Measurements from ENCODE around the gene SH3GL3. TPM values are rescaled to one million over a fixed set of nuclear protein-coding genes. Genes with fewer than 3 reads are reported as not detected.

Gene SH3GL3
- total RNA-seq, 4 donors from 2014 or later, result 0.34 to 1.2 TPM; not detected in 2

DNA sequence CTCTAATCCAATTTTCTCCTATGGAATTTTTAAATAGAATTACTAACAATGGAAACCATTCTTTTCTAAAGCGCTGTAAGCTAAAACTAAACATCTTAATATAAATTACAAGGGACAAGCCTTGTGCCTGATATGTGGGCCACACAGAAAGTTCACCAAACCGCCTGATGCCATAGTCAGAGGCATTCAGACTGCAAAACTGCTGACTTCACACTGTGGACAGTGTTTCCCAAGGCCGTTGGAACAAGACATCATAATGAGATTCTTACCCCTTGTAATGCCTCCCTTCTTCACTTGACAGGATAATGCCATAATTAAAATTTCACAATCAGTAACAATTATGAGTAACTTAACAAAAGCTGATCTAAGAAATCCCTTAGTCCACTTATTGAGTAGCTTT lies 14.9 kb downstream of the SH3GL3 start:
- TF ChIP-seq EP300 (IDR thresholded peaks at IDR 0.05), result no peak
- no peak for TF ChIP-seq POLR2A (IDR thresholded peaks at IDR 0.05)
- no peak for TF ChIP-seq CTCF (IDR thresholded peaks at IDR 0.05)
- TF ChIP-seq POLR2AphosphoS5 (IDR thresholded peaks at IDR 0.05), result no peak
- WGBS, result 76% methylated on average over 3 of the region's 3 CpGs
- no peak for DNase-seq (ENCODE audit: low spot score in 2 of 2)
- Histone ChIP-seq H3K27ac (no peak overlapping the region), H3K4me1 (no peaks in the 10 kb centered on the region), H3K36me3 (no peaks in the 10 kb centered on the region), H3K4me3 (no peak overlapping the region), H3K9me3 (no peaks in the 10 kb centered on the region), H3K27me3 (peaks cover 3% of the 10 kb centered on the region)

DNA sequence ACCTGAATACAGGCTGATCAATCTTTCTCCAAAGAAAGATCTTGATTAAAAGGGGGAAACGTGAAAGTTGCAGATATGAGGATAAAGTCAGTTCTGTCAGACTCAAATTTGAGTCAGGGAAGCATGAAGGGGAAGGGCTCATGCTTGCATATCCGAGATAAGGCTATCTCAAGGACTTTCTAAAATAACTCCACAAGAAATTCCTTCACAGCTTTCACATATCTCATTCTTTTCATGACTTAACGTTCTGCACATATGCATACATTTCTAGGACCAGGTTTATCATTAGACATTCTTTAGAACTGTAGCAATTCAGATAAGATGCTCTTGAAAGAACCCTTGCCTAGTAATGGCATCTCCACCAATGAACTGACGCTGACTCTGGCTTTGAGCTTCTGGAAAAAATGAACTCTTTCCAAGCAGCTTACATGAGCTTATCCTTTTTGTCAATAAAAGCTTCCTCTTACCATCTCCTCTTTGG lies 15.9 kb downstream of the SH3GL3 start:
- Histone ChIP-seq H3K36me3 (no peaks in the 10 kb centered on the region), H3K4me1 (no peaks in the 10 kb centered on the region), H3K9me3 (no peaks in the 10 kb centered on the region), H3K4me3 (no peak overlapping the region), H3K27me3 (peaks cover 3% of the 10 kb centered on the region), H3K27ac (no peak overlapping the region)
- 63% methylated on average over 4 of the region's 4 CpGs for WGBS
- DNase-seq (ENCODE audit: low spot score in 2 of 2), result no peak
- TF ChIP-seq EP300 (IDR thresholded peaks at IDR 0.05), result no peak
- TF ChIP-seq CTCF (IDR thresholded peaks at IDR 0.05), result no peak
- TF ChIP-seq POLR2AphosphoS5 (IDR thresholded peaks at IDR 0.05), result no peak
- TF ChIP-seq POLR2A (IDR thresholded peaks at IDR 0.05), result no peak

GRCh38 chr15:83470887-83471286 lies 23.7 kb downstream of the SH3GL3 start:
- no peak overlapping the region for H3K4me3 ChIP-seq
- no peaks in the 10 kb centered on the region for H3K27me3 ChIP-seq
- no peak overlapping the region for H3K27ac ChIP-seq
- H3K9me3 ChIP-seq, result no peaks in the 10 kb centered on the region
- no peaks in the 10 kb centered on the region for H3K36me3 ChIP-seq
- H3K4me1 ChIP-seq, result no peaks in the 10 kb centered on the region
- TF ChIP-seq POLR2A (IDR thresholded peaks at IDR 0.05), result no peak
- TF ChIP-seq CTCF (IDR thresholded peaks at IDR 0.05), result no peak
- TF ChIP-seq EP300 (IDR thresholded peaks at IDR 0.05), result no peak
- TF ChIP-seq POLR2AphosphoS5 (IDR thresholded peaks at IDR 0.05), result no peak
- DNase-seq (ENCODE audit: low spot score in 2 of 2), result no peak

DNA sequence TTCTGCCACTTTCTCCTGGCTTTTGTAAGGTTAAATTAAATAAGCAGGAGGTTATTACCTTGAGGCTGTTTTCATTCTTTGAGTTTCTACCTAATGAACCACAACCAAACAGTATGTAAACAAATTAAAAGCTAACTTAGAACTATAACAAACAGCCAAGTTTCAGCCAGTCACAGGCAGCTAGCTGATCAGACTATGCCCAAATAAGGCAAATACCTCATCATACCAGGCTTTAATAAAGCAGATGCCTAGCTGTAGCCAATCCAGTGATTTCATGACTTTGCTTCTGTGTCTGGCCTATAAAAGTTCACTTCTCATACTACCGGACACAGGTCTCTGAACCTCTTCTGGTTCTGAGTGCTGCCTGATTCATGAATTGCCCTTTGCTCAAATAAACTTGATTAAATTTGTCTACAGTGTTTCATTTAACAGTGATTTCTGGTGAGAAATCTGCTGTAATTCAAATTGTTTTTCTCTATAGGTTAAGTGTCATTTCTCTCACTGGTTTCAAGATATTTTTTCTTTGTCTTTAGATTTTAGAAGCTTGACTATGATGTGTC lies 24.2 kb downstream of the SH3GL3 start:
- 100% methylated on average over 1 of the region's 1 CpG for WGBS
- Histone ChIP-seq H3K36me3 (no peaks in the 10 kb centered on the region), H3K9me3 (no peaks in the 10 kb centered on the region), H3K4me1 (no peaks in the 10 kb centered on the region), H3K27me3 (no peaks in the 10 kb centered on the region), H3K4me3 (no peak overlapping the region), H3K27ac (no peak overlapping the region)
- TF ChIP-seq CTCF (IDR thresholded peaks at IDR 0.05), result no peak
- DNase-seq (ENCODE audit: low spot score in 2 of 2), result no peak

DNA sequence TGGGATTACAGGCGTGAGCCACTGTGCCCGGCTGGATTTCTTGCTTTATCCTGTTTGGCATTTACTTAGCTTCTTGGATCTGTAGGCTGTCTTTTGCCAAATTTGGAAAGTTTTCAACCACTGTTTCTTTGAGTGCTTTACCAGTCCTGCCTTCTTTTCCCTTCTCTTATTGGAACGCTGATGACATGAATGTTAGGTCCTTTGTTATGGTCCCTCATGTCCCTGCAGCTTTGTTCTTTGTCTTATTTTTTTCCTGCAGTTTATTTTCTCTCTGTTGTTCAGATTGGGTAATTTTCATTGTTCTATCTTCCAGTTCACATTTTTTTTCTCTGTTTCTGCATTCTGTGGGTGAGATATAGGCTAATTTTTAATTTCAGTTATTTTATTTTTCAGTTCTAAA lies 25.0 kb downstream of the SH3GL3 start:
- Histone ChIP-seq H3K9me3 (no peaks in the 10 kb centered on the region), H3K36me3 (no peaks in the 10 kb centered on the region), H3K4me1 (no peaks in the 10 kb centered on the region), H3K27ac (no peak overlapping the region), H3K4me3 (no peak overlapping the region), H3K27me3 (no peaks in the 10 kb centered on the region)
- DNase-seq (ENCODE audit: low spot score in 2 of 2), result no peak
- WGBS, result 89% methylated on average over 3 of the region's 3 CpGs
- TF ChIP-seq POLR2A (IDR thresholded peaks at IDR 0.05) (no peak), EP300 (IDR thresholded peaks at IDR 0.05) (no peak), CTCF (IDR thresholded peaks at IDR 0.05) (no peak), POLR2AphosphoS5 (IDR thresholded peaks at IDR 0.05) (no peak)
